Body of pancreas (tissue), 4 donors: ENCODE data around the gene ST3GAL3.

ENCODE experiments used
- POLR2A ChIP-seq, 3 donors: fragments of 450-650 bp; IDR thresholded peaks; one replicate each; pipeline ENCODE4 v1.6.1; 2016; ENCODE audit warnings: antibody characterized with exemption in 3 of 3, mild to moderate bottlenecking in 2 of 3
- TF ChIP-seq, protein P1 (sequence below), 7 experiments: fragments of 450-650 bp in 4 of 7; fragments of 200-600 bp in 3 of 7; sonication (generic) in 3 of 7; IDR thresholded peaks; one replicate each; pipeline ENCODE4 v1.5.1; 2016 to 2019; ENCODE audit warnings: antibody characterized with exemption in 7 of 7

DNA sequence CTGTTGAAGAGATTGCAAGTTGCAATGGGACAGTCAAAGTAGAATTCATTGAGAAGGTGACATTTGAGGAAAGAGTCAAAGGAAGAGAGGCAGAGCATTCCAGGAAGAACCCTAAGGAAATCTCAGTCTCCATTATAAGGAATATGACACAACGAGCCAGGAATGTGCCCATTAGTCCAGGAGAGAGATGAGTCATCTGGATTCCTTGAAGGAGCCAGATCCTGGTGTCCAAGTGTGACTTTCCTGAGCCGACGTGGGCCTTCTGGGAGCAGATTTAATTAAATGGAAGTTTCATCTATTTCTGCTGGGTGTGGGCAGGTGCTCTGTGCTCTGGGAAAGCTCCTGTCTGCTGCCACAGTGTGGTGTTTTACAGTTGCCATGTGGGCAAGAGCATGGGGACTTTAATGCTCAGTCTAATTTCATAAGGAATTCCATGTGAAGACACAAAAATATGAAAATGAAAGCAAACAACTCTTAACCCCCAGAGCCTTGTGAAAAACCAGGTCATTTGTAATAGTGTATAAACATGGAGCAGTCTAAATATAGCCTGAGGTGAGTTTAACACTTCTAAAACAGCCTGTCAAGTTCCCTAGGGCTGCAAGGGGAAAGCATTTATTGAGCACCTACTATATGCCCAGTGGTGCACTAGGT is 114.8 kb downstream of the ST3GAL3 start:
- TF ChIP-seq, protein P1, sequence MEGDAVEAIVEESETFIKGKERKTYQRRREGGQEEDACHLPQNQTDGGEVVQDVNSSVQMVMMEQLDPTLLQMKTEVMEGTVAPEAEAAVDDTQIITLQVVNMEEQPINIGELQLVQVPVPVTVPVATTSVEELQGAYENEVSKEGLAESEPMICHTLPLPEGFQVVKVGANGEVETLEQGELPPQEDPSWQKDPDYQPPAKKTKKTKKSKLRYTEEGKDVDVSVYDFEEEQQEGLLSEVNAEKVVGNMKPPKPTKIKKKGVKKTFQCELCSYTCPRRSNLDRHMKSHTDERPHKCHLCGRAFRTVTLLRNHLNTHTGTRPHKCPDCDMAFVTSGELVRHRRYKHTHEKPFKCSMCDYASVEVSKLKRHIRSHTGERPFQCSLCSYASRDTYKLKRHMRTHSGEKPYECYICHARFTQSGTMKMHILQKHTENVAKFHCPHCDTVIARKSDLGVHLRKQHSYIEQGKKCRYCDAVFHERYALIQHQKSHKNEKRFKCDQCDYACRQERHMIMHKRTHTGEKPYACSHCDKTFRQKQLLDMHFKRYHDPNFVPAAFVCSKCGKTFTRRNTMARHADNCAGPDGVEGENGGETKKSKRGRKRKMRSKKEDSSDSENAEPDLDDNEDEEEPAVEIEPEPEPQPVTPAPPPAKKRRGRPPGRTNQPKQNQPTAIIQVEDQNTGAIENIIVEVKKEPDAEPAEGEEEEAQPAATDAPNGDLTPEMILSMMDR (IDR thresholded peaks at IDR 0.05): no peak
- TF ChIP-seq POLR2A (IDR thresholded peaks at IDR 0.05): no peak
